ENCODE data around the gene CEBPG.

Gene CEBPG

DNA sequence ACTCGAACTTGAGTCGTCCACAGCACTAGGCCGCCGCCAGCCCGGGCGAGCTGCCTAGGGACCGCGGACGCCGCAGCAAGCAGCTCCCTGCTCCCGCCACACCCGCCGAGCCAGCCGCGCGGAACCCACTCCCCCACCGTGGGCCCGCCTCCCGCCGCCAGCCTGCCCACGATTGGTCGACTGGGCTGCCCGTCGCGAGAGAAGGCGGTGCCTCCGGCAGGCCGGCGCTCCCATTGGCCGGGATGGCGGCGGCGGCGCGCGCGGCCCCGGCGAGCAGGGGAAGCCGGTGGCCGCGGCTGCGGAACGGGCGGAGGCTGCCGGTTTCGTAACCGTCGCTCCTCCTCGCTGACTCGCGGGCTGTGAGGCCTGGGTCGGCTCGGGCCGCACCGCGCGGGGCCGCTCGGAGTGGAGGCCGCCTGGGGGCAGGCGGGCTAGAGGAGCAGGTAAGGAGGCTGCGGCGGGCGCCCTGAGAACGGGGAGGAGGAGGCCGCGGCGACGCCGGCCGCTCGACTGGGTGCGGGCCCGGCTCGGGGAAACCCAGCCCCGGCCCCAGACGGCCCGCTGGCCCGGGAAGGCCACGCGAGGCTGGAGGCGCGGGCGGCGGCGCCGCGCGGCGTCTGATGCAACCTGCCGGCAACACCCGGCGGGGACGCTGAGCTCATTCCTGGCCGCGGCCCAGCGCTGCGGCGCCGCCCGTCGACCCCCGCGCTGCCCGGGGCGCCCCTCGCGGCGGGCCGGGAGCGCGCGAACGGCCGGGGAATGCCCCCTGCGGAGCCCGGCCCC lies at the start of gene CEBPG:
Gene CEBPG, plus strand, starts transcription at position 257 of the 783 bp plus-strand sequence. CDS start 5,531 bp downstream, outside the sequence.
- peak; percentile 85 to 88 for DNase-seq

DNA sequence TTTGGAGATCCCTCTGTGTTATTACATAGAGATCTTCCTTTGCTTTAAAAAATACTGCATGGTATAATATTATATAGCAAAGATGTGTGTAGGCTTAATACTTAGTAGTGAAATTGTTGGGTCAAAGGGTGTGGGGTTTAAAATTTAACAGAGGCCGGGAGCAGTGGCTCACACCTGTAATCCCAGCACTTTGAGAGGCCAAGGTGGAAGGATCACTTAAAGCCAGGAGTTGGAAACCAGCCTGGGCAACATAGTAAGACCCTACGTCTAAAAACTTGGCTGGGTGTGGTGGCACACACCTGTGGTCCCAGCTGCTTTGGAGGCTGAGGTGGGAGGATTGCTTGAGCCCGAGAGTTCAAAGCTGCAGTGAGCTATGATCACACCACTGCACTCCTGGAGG lies 48.9 kb upstream of the CEBPG start:
- DNase-seq, result no peak

DNA sequence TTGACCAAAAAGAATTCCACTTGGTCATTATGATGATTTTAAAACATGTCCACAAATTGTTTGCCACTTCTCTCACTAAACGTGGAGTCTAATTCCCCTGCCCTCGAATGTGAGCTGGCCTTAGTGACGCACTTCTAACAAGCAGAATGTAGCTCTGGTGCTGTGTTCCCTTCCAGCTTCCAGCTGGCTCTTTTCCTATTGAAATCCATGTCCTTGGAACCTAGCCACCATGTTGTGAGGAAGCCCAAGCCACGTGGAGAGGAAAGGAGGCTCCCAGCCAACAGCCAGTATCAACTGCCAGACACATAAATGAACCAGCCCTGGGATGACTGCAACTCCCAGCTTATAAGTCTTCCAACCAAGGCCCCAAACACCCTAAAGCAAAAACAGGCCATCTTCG lies 47.6 kb upstream of the CEBPG start:
- DNase-seq, result no peak

DNA sequence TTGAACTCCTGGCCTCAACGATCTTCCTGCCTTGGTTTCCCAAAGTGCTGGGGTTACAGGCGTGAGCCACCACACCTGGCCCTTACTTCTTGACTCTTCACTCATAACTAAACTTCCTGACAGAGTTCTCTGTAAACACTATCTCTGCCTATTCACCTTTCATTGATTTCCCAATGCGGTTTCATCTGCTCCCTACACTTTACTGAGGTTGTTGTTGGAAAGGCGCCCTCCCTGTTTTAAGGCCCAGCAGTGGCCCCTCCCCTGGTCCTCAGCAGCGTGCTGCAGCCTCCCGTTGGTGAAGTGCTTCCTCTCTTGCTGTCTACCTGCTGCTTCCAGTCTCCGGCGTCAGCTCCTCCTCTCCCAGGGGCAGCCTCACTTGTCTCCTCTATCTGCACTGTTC lies 44.4 kb upstream of the CEBPG start:
- no peak for DNase-seq

DNA sequence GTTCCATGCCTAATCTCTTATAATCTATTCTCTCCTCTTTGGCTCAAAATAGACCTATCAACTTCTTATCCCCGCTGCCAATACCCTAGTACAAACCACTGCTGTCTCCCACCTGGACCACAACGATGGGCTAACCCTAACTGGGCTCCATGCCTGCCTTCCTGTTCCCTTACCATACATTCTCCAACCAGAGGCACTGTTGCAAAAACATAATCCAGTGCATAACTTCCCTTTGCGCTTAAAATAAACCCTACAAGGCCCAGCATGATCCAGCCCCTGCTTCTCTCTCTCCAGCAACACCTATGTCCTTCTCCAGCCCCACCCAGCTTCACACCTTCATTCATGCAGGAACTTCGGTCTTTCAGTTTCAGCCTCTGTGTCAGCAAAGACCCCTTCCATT lies 43.8 kb upstream of the CEBPG start:
- DNase-seq, result no peak

DNA sequence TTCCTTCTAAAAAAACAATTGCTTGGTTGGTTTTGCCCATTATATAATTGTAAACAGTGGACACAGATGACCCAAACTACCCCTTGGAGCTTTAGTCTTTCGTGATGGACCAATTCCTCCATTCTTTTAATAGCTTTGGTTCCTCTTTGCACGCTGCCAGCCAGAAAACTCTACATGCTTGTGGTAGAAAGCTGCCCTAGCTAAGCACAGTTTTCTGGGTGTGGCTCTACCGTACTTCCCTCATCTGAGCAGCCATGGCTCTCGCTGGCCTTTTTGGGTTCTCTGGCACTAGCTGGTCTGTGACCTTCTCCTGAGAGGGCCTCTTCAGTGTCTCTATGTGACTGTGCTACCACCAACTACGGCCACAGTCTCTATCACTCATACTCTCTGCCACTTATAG lies 41.3 kb upstream of the CEBPG start:
- DNase-seq, result no peak

DNA sequence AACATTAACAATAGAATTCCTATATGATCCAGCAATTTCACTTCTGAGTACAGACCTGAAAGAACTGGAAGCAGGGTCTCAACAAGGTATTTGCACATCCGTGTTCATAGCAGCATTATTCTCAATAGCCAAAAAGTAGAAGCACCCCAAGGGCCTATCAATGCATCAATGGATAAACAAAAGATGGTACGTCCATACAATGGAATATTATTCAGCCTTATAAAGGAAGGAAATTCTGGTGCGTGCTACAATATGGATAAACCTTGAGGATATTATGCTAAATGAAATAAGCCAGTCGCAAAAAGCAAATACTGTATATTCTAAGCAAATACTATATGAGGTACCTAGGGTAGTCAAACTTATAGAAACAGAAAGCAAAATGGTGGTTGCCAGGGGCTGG lies 40.4 kb upstream of the CEBPG start:
- no peak for DNase-seq

DNA sequence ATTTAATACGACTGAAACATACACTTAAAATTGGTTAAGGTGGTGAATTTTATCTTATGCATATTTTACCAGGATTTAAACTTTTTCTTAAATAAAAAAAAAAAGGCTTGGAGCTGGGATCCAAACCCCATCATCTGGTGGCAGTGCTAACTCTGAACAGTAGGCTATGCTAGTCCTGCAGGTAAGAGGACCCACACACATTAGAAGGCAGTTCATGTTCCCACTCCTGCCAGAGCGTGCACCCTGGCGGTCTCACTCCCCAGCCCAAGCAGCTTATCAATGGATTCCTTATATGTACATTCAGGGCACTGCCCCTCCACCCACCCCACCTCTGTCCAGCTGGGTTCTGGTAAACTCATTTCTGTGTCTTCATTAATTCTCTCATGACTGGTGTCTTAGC lies 39.9 kb upstream of the CEBPG start:
- no peak for DNase-seq

DNA sequence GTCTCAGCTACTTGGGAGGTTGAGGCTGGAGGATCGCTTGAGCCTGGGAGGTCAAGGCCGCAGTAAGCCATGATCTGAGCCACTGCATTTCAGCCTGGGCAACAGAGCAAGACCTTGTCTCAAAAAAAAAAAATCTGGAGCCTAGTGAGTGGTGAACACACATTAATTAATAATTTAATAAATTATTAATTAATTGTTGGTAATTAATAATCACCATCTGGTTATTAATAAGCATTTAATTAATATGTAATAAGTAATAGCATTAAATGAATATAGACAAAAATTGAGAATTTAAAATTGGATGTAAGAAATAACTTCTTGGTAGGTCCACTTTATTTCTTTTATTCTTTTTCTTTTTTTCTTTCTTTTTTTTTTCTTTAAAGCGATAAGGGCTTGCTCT lies 39.2 kb upstream of the CEBPG start:
- no peak for DNase-seq

DNA sequence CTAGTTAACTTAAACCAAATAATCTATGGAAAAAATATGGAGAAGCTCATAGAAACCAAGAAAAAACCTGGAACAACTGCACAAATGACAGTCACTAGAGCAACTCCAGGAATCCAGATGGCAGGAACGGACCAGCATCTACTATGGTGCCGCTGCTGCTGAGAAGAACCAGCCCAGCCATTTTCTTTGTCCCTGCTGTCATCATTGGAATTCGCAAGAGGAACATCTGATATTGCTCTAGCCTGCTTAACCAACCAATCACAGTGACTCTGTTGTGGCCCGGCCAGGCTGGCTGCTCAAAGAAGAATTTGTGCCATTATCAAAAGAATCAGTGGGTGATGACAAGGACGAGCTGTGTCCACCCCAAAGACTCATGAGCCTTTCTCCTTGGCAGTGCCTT lies 38.1 kb upstream of the CEBPG start:
- DNase-seq, result no peak

DNA sequence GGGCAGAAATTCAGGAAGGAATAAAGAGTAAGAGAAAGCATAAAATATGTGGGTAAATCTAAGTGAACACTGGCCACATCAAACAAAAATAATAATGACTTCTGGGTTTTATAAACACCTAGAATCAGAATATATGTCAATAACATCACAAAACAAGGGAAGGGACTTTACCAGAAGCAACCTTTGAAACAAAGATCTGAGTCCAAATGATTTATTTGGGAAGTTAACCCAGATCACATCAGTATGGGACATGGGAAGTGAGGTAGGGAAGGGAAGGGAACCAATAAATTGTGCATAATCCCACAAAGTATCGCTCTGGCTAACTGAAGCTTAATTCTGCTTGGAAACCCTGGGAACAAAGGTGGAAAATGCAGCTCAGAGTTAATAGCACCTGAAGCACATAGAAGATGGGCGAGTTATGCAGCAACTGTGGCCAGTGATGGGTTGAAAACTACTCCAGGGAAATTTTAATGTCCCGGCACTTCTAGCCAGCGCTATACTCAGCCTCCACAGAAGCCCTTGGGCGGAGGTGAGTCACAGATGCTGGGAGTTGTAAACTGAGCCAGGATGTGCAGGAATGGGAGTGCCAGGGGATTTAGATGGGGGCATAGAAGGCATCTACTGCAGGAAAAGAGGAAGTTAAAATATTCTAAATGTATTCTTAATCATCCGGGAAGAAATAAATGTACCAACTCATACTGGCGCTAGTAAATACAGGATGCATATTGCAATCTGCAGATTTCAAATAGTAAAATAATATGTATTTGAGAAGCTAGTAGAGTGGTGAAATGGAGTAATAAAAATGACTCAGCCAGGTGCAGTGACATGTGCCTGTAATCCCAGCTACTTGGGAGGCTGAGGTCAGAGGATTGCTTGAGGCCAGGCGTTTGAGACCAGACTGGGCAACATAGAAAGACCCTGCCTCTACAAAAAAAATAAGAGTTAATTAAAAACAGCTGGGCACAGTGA lies 34.2 kb upstream of the CEBPG start:
- no peak for DNase-seq

DNA sequence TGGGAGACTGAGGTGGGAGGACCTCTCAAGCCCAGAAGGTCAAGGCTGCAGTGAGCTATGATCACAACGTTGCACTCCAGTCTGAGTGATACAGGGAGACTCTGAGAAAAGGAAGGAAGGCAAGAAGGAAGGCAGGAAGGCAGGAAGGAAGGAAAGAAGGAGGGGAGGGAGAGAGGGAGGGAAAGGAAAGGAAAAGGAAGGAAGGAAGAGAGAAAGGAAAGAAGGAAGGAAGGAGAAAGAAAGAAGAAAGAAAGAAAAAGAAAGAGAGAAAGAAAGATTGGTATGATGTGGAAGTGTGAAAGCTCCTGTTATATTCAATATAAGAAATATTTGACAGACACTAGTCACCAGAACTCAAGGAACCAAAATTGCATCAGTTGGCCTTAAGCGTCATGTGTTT lies 32.5 kb upstream of the CEBPG start:
- no peak for DNase-seq

DNA sequence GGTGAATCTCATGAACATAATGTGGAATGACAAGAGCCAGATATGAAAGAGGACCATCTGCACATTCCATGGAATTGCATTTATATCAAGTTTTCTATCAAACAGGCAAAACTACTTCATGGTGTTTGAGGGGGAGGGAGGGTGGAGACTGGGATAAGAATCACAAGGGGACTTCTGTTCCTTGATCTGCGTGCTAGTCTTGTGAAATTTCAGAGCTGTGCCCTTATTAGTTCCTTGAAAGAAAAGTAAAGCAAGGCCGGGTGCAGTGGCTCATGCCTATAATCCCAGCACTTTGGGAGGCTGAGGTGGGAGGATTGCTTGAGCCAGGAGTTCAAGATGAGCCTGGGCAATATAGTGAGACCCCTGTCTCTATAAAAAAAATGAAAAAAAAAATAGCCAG lies 30.2 kb upstream of the CEBPG start:
- DNase-seq, result no peak

DNA sequence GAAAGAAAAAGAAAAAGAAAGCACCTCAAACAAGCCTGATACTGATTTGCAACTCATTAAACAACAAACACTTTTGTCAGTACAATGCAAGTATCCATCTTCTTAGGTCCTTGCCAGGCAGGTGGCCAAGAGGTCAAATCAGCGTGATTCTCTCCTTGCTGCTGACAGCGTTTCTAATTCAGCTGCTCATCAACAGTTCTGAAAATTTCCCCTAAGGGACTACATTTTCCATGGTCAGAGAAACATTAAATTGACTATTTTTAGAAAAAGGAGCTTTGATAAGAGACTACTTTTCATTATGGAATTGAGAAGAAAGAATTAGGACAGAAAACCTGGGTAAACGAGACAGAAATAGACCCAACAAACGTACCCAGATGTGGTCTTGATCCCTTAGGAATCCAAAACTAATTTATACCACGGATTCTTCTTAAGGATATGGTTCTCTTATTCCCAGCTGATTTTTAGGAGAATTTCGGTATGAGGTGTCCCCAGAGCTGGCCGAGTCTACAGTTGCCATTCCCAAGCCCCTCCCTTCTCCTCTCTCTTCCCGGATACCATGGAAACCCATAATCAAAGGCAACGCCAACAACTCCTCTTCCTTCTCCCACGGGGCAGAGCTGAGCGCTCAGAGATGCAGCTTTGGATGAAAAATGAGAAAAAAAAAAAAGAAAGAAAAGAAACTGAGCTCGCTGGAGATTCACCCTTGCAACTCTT lies 29.5 kb upstream of the CEBPG start:
- no peak for DNase-seq

DNA sequence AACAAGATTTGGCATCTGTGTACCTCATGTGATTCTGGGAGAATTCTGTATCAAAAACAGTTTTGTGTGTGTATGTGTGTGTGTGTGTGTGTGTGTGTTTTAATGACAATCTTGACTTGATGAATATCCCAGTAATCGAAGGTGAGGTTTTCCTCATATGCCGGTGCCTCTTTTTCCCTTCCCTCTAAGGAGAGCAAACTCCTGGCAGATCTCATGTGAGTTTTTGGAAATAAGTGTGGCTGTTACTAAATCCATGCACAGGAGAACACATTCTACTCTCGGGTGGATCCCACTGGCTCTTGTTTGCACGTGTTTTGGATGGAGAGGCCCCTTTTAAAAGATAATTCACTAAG lies 29.0 kb upstream of the CEBPG start:
- no peak for DNase-seq

DNA sequence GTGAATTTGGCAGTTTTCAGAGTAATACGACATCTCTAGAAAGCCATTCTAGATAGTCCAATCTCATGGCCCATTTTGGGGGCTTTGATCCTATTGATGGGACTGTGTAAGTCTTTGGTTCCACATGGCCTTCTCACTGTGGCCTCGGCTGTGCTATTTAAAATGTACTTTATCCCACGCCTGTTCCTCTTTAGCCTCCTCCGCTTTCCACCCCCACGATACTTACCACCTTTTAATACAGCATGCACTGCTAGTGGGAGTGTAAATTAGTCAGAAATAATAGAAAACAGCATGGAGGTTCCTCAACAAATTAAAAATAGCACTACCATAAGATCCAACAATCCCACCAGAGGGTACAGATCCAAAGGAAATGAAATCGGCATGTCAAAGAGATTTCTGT lies 28.3 kb upstream of the CEBPG start:
- DNase-seq, result no peak

DNA sequence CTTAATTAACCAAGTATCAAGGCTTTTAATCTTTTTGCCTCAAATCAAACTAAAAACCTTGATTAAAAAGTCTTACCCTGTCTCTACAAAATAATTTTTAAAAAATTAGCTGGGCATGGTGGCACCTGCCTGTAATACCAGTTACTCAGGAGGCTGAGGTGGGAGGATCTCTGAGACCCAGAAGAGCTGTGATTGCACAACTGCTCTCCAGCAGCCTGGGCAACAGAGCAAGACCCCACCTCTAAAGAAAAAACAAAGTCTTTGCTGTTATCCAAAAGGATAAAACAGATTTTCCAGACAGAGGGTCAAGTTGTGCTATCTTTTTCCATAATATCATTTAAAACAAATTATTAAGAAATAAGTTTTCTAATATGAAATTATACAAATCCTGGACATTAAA lies 26.8 kb upstream of the CEBPG start:
- no peak for DNase-seq

DNA sequence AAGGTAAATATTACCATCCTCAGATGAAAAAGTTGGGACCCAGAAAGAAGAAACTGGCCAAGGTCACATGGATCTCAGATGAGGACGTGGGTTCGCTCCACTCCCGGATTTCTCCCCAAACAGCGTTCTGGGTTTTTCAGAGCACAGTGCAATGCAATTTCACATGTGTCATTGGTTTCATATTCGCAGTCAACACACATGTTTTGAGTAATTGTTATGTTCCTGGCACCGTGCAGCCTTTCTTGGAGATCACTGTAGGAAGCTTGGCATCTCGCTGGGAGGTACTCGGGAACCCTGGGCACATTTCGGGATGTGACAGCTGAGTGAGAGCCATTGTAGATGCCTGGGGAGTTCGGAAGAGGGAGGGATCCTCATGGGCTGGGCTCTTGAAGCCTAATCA lies 26.2 kb upstream of the CEBPG start:
- no peak for DNase-seq

DNA sequence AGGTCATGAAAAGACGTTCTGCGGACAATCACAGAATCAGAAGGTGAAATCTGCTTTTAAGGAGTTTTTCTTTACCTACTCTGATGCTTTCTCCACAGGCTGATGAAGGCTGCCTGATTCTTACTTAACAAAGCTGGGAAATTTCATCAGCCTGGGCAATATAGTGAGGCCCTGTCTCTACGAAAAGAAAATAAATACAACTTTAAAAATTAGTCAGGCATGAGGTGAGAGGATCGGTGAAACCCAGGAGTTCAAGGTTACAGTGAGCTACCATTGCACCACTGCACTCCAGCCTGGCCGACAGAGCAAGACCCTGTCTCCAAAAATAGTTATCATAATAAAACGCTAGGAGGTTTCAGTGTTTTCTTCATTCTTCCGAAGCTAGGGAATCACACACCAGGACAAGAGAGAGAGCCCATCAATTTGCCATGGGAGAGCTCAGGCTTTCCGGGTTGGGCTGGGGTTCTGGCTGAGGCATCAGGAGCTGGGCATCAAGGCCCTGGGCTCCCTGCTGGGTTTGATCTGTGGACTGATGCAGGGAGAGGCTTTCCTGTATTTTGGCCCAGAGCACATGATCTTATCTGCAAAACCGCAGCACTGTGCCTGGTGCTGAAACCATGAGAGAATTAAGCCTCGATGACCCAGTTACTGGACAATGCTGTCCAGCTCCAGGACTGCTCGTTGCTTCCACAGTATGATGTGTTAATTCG lies 25.1 kb upstream of the CEBPG start:
- no peak for DNase-seq

DNA sequence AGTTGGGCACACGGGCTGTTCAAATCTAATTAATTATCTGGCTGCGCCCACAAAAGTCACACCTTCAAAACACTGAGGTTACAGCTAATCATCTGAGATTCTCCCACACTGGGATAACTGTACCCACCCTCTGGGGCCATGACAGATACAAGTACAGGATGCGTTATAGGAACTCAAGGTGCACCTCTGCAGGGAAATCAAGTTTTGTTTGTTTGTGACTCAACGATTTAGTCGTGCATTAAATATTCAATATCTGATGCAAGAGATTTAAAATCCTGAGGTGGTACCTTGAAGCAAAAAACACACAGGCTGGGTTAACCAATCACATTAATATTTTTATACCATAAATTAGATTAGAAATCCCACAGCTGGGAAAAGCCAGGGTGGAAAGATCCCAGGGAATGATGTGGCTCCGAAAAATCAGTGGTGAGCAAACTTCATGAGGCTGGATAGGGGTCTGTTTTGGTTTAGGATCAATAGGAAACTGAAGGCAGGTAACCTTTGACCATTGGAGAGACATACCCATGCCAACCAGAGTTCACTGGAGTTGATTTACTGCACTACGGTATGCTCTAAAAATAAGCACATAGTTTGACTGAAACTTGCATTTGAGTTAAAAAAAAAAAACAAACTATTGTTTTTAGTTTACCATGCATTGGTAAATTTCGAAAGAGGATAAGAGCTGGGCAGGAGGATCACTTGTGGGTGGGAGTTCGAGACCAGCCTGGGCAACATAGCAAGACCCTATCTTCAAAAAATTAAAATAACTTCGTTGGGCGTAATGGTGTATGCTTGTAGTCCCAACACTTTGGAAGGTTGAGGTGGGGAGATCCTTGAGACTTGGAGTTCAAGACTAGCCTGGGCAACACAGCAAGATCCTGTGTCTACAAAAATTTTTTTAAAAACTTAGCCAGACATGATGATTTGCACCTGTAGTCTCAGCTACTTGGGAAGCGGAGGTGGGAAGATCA lies 23.9 kb upstream of the CEBPG start:
- DNase-seq, result no peak

DNA sequence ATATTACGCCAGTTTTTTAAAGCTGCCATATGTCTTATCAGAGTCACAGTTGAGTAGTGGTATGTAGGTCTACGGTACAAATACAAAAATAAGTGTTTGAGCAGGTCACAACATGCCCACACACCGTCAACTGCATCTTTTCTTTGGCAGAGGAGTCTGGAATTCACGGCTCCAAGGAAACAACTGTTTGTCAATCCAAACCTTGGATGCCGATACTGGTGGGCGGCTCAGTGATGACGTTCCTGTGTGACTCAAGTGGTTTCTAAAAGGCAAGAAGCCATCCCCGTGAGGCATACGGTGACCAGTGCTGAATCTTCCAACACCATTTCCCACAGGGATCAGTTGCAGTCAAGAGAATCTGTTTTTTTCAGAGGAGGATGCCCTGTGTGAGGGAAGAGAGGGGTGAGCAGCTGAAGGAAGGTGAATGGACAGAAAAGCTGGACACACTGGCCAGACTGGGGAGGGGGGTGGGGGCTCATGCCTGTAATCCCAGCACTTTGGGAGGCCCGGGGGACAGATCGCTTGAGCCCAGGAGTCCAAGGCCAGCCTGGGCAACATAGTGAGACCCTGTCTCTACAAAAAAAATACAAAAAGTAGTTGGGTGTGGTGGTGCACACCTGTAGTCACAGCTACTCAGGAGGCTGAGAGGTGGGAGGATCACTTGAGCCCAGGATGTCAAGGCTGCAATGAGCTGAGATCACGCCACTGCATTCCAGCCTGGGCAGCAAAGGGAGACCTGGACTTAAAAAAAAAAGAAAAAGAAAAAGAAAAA lies 22.8 kb upstream of the CEBPG start:
- no peak for DNase-seq

All from NCI-H187 (cell line).